ENCODE measurements around the gene PTTG1IP. TPM values are rescaled to one million over a fixed set of nuclear protein-coding genes. Genes with fewer than 3 reads are reported as not detected.

Gene PTTG1IP
- total and polyA plus RNA-seq, 2 experiments from 2014 or later: 676 to 814 TPM

DNA sequence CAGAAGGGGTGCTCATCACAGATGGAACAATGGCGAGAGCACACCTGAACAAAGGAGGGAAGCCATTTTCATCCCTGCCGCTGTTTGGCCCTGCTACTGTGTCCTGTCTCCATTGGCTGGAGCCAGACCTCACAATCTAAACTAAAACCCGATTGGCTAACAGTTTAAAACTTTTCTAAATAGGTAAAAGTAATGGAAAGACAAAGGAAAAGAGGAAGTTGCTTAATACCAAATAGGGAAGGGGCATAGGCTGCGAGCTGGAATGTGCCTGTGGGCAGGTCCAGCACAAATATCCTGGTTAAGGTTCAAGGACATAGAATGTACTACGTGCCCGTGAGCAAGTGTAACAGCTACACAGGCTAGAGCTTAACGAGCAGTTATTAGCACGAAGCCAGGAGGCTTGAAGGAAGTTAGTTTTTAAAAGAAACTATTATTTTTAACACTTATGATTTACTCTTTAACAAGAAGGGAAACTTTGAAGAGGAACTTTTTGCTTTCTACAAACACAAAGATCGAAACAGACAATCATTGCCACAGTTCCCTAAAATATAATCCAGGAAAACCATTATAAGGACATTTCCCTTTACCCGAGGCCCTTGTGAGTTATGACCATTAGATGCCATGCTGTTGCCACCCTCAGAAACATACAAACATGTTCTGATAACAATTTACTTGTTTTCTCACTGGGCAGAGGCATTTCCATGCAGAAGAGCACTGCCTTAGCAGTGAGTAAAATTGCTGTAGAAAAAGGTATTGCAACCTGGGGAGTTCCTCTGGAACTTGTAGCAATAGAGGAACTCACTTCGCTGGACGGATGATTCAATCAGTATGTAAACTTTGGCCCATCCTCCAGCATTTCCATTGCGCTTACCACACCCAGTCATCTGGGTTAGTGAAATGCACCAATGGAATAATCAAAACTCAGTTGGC lies 4.8 kb upstream of the PTTG1IP start:
- no peak overlapping the region for H3K9ac ChIP-seq
- in situ Hi-C loops (cut with MboI): no loop called here
- no peak overlapping the region for H3K4me3 ChIP-seq
- no peaks in the 10 kb centered on the region for H3K27me3 ChIP-seq (replicated peaks; ENCODE audit: insufficient read depth)
- H3K36me3 ChIP-seq (ENCODE audit: low read depth): no peaks in the 10 kb centered on the region
- 79 to 80% methylated on average over 13 of the region's 13 CpGs for WGBS, 2 experiments (ENCODE audit: low coverage in 1 of 2, low lambda C conversion rate in 2 of 2, missing lambda C conversion rate in 2 of 2)
- H4K20me1 ChIP-seq (ENCODE audit: insufficient read depth): no peaks in the 10 kb centered on the region
- H3F3A ChIP-seq (ENCODE audit: insufficient read depth): peaks cover 33% of the 10 kb centered on the region
- no peak overlapping the region for H2AFZ ChIP-seq
- TF ChIP-seq EZH2 (IDR thresholded peaks at IDR 0.05; ENCODE audit: insufficient read depth, poor library complexity, severe bottlenecking) (no peak), EZH2phosphoT487 (IDR thresholded peaks at IDR 0.05; ENCODE audit: insufficient read depth, low read depth) (no peak)
- H3K9me3 ChIP-seq (ENCODE audit: low read depth): no peaks in the 10 kb centered on the region
- peak; percentile 39 for DNase-seq
- H3K27ac ChIP-seq: no peak overlapping the region
- H3K4me2 ChIP-seq (ENCODE audit: unreplicated experiment): no peak overlapping the region
- H3K79me2 ChIP-seq (ENCODE audit: insufficient read depth): no peaks in the 10 kb centered on the region
- H3K4me1 ChIP-seq (ENCODE audit: insufficient read depth): peaks cover 32% of the 10 kb centered on the region
- no peaks in the 10 kb centered on the region for H3K9me2 ChIP-seq (ENCODE audit: insufficient read depth)

DNA sequence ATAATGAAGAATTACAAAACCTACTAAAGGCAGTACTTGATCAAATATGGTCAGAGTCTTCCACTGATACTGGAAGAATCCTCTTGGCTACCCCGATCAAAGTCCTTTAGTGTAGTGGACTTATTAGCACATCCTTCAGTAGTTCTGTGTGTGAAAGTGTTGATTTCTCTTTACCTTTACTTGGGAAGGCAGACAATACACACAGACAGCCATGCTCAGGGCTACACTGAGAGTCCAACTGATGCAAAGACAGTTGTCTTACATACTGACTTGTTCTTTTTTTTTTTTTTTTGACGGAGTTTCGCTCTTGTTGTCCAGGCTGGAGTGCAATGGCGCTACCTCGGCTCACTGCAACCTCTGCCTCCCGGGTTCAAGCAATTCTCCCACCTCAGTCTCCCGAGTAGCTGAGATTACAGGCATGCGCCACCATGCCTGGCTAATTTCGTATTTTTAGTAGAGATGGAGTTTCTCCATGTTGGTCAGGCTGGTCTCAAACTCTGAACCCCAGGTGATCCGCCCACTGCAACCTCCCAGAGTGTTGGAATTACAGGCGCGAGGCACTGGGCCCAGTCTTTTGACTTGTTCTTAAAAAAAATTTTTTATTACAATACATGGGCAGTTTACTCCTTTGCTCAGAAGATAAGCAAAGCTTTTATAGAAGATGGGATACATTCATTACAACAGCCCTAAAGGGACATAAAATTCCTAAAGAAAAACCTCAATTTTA lies 3.5 kb upstream of the PTTG1IP start:
- TF ChIP-seq EZH2phosphoT487 (IDR thresholded peaks at IDR 0.05; ENCODE audit: insufficient read depth, low read depth) (no peak), EZH2 (IDR thresholded peaks at IDR 0.05; ENCODE audit: insufficient read depth, poor library complexity, severe bottlenecking) (no peak)
- DNase-seq: no peak

DNA sequence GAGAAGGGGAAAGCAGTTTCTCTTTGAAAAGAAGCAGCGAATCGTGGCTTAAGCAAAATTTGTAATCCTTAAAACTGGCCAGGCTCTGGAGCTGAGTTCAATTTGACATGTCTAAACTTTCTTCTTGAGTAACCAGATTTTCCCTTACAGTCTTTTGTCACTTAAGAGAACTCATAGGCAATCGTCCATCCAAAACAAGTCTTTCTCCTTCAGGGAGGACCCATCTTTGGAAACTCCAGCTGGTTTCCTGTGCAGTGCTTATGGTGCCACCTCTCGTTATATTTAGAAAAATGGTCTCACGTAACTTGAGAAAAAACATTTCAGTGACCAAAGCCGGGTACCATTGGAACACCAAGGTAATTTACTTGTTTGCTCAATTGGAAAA lies 1.8 kb upstream of the PTTG1IP start:
- Histone ChIP-seq H3K9ac (peak overlapping the region; percentile 81; the same call in 1 of the 2 replicates), H4K20me1 (ENCODE audit: insufficient read depth) (no peaks in the 10 kb centered on the region), H3F3A (ENCODE audit: insufficient read depth) (peaks cover 35% of the 10 kb centered on the region), H3K9me2 (ENCODE audit: insufficient read depth) (no peaks in the 10 kb centered on the region), H3K4me3 (peak overlapping the region; percentile 95), H3K9me3 (ENCODE audit: low read depth) (no peaks in the 10 kb centered on the region), H3K4me1 (ENCODE audit: insufficient read depth) (peaks cover 23% of the 10 kb centered on the region), H2AFZ (peak overlapping the region; percentile 80), H3K79me2 (ENCODE audit: insufficient read depth) (peaks cover 30% of the 10 kb centered on the region), H3K4me2 (ENCODE audit: unreplicated experiment) (peak overlapping the region; percentile 82), H3K27ac (peak overlapping the region; percentile 54), H3K27me3 (replicated peaks; ENCODE audit: insufficient read depth) (no peaks in the 10 kb centered on the region), H3K36me3 (ENCODE audit: low read depth) (no peaks in the 10 kb centered on the region)
- WGBS, 2 experiments (ENCODE audit: low coverage in 1 of 2, low lambda C conversion rate in 2 of 2, missing lambda C conversion rate in 2 of 2): 41 to 43% methylated on average over 6 of the region's 6 CpGs
- no peak for TF ChIP-seq EZH2 (IDR thresholded peaks at IDR 0.05; ENCODE audit: insufficient read depth, poor library complexity, severe bottlenecking)
- no peak for TF ChIP-seq EZH2phosphoT487 (IDR thresholded peaks at IDR 0.05; ENCODE audit: insufficient read depth, low read depth)
- in situ Hi-C loops (cut with MboI): no loop called here
- DNase-seq: peak; percentile 64

More for the DNA sequence above, 3.5 kb upstream of the PTTG1IP start:
- Histone ChIP-seq H3K79me2 (ENCODE audit: insufficient read depth) (peaks cover 13% of the 10 kb centered on the region), H3K36me3 (ENCODE audit: low read depth) (no peaks in the 10 kb centered on the region), H3K4me2 (ENCODE audit: unreplicated experiment) (no peak overlapping the region), H3K27me3 (replicated peaks; ENCODE audit: insufficient read depth) (no peaks in the 10 kb centered on the region), H3K9me2 (ENCODE audit: insufficient read depth) (no peaks in the 10 kb centered on the region), H2AFZ (no peak overlapping the region), H3K4me1 (ENCODE audit: insufficient read depth) (peaks cover 25% of the 10 kb centered on the region), H3K27ac (no peak overlapping the region), H3K9ac (no peak overlapping the region), H3K4me3 (no peak overlapping the region), H4K20me1 (ENCODE audit: insufficient read depth) (no peaks in the 10 kb centered on the region), H3F3A (ENCODE audit: insufficient read depth) (peaks cover 36% of the 10 kb centered on the region), H3K9me3 (ENCODE audit: low read depth) (no peaks in the 10 kb centered on the region)
- 88 to 89% methylated on average over 12 of the region's 12 CpGs for WGBS, 2 experiments (ENCODE audit: low coverage in 1 of 2, low lambda C conversion rate in 2 of 2, missing lambda C conversion rate in 2 of 2)
- in situ Hi-C loops (cut with MboI): no loop called here

DNA sequence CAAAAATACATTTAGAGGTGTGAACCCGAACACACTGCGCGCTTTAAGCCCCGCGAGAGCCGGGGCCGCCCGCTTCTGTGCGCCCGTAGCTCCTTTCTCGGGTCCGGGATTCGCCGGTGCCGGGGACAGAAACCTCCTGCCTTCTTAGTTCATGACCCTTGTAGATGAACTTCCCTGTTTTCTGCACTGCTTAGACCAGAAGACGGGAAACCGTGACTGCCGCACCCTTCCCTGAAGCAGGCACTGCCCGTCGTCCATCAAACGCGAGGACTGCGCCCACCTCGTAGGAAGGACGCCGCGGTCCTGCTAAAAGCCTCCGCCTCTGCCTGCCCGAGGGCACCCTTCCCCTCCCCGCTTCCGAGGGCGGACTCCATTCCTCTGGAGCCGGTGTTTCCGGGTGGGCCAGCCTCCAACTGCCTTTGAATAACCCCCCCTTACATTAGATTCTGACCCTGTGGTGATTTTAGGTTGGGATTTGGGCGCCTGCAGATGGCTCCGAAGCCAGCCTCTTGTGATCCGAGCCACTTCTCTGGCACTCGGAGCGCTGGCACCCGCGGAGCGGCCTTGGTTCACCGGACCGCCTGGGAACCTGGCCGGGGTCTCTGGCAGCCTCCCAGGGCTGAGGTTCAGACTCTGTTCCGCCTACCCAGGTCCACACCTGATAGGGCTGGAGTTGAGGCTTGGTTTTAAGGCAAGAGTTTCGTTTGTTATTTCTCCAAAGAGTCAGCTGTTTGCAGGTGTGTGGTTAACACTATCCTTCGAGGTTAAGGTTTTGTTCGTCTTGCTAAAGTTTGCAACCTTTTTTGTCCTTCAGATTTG lies 1.2 kb upstream of the PTTG1IP start:
- Histone ChIP-seq H4K20me1 (ENCODE audit: insufficient read depth) (no peaks in the 10 kb centered on the region), H3K9me2 (ENCODE audit: insufficient read depth) (no peaks in the 10 kb centered on the region), H3K4me3 (peak overlapping the region; percentile 95), H3K27ac (peak overlapping the region; percentile 54), H3K36me3 (ENCODE audit: low read depth) (no peaks in the 10 kb centered on the region), H3K79me2 (ENCODE audit: insufficient read depth) (peaks cover 36% of the 10 kb centered on the region), H3K9me3 (ENCODE audit: low read depth) (no peaks in the 10 kb centered on the region), H3K4me2 (ENCODE audit: unreplicated experiment) (peak overlapping the region; percentile 82), H3K27me3 (replicated peaks; ENCODE audit: insufficient read depth) (no peaks in the 10 kb centered on the region), H3F3A (ENCODE audit: insufficient read depth) (peaks cover 35% of the 10 kb centered on the region), H3K4me1 (ENCODE audit: insufficient read depth) (peaks cover 25% of the 10 kb centered on the region), H3K9ac (peak overlapping the region; percentile 81), H2AFZ (peak overlapping the region; percentile 80)
- 13 to 14% methylated on average over 48 to 49 of the region's 49 CpGs for WGBS, 2 experiments (ENCODE audit: low coverage in 1 of 2, low lambda C conversion rate in 2 of 2, missing lambda C conversion rate in 2 of 2)
- in situ Hi-C loops (cut with MboI): no loop called here
- DNase-seq: peak; percentile 55
- TF ChIP-seq EZH2phosphoT487 (IDR thresholded peaks at IDR 0.05; ENCODE audit: insufficient read depth, low read depth): no peak
- TF ChIP-seq EZH2 (IDR thresholded peaks at IDR 0.05; ENCODE audit: insufficient read depth, poor library complexity, severe bottlenecking): no peak
